Testis (tissue), 5 donors: ENCODE data around the gene TAF11L4. TPM values are rescaled to one million over a fixed set of nuclear protein-coding genes. Genes with fewer than 3 reads are reported as not detected.
"Not testable (repeated sequence)": the region's sequence is repeated elsewhere in the genome, so short reads cannot be mapped to it uniquely, and the experiment has no call there.

Source experiments
- DNase-seq: peaks from one replicate; pipeline ENCODE4 v3.0.0-alpha.2; 2019
- H3K27ac ChIP-seq, 2 donors: fragments of 200-600 bp; sonication (generic); one replicate each; pipeline ENCODE4 v1.5.1; 2019
- H3K27me3 ChIP-seq: fragments of 200-600 bp; sonication (generic); one replicate; pipeline ENCODE4 v1.5.1; 2019
- H3K36me3 ChIP-seq: fragments of 200-600 bp; sonication (generic); one replicate; pipeline ENCODE4 v1.5.1; 2017; ENCODE audit warnings: low read depth; ENCODE audit errors: missing control alignments
- H3K4me1 ChIP-seq: fragments of 200-600 bp; sonication (generic); one replicate; pipeline ENCODE4 v1.5.1; 2019
- H3K4me3 ChIP-seq, 2 donors: fragments of 200-600 bp; sonication (generic); one replicate each; pipeline ENCODE4 v1.5.1; 2017 to 2019
- H3K9me3 ChIP-seq: fragments of 200-600 bp; sonication (generic); one replicate; pipeline ENCODE4 v1.5.1; 2017
- CTCF ChIP-seq, 3 experiments: fragments of 450-650 bp in 2 of 3; fragments of 200-600 bp in 1 of 3; sonication (generic) in 1 of 3; IDR thresholded peaks; one replicate each; pipeline ENCODE4 v1.5.1; 2016 to 2019; ENCODE audit warnings: antibody characterized with exemption in 3 of 3, mild to moderate bottlenecking in 2 of 3, moderate library complexity in 1 of 3
- POLR2A ChIP-seq: fragments of 450-650 bp; IDR thresholded peaks from one replicate; pipeline ENCODE4 v1.6.1; 2017; ENCODE audit warnings: antibody characterized with exemption, mild to moderate bottlenecking, moderate library complexity
- WGBS, 2 donors: methylation state at CpG; one replicate each; pipeline ENCODE4 v1.1.5; 2018; 5-methylcytosine and 5-hydroxymethylcytosine counted together
- intact Hi-C: fragments of 100-400 bp; cut with DNase I; formaldehyde crosslinking; loops from one replicate; pipeline ENCODE4 v1.15.1; 2023; ENCODE audit warnings: low total_unique reads
- long read RNA-seq, 2 donors: transcript quantifications; one replicate each; lab custom pipeline, GENCODE V29; 2026
- polyA plus RNA-seq: library from polyadenylated mRNA; stranded (reverse); fragments of 350-450 nt; fragmentation: Illumina TruSeq; extraction: RNeasy Lipid Tissue Mini Kit (QIAGEN cat#74804); gene quantifications from one replicate; pipeline ENCODE4 v1.2.3, GENCODE V29; 2014; ENCODE audit warnings: low read depth, low replicate concordance; ENCODE audit not compliant: insufficient read depth
- total RNA-seq, 2 donors: library from RNA; depleted of rRNA; stranded (reverse); fragments of >200 nt; gene quantifications; one replicate each; pipeline ENCODE4 v1.2.3, GENCODE V29; 2016

TAF11L4 gene
- total RNA-seq (not detected), polyA plus RNA-seq (not detected)
- long read RNA-seq, donor 1: 0 reads
- long read RNA-seq, donor 2: 0 reads

GRCh38 chr5:17521501-17521900, at the start of gene TAF11L4:
TSS of gene TAF11L4 (plus strand) at chr5:17521801.
- H3K27me3 ChIP-seq, H3K4me3 ChIP-seq, intact Hi-C loops, H3K27ac ChIP-seq, DNase-seq, H3K9me3 ChIP-seq, H3K4me1 ChIP-seq, H3K36me3 ChIP-seq: not testable (repeated sequence)
- no CpG with 5 or more reads among the region's 15 CpGs for WGBS, 2 donors

GRCh38 chr5:17475064-17475463, 46.5 kb upstream of the TAF11L4 start:
- H3K27ac ChIP-seq, H3K4me3 ChIP-seq, intact Hi-C loops, H3K36me3 ChIP-seq, H3K9me3 ChIP-seq, H3K27me3 ChIP-seq, H3K4me1 ChIP-seq, DNase-seq: not testable (repeated sequence)

GRCh38 chr5:17477043-17477442, 44.6 kb upstream of the TAF11L4 start:
- no peaks in the 10 kb centered on the region for H3K9me3 ChIP-seq
- TF ChIP-seq POLR2A: no peak
- TF ChIP-seq CTCF (IDR thresholded peaks at IDR 0.05): no peak
- H3K27me3 ChIP-seq: no peaks in the 10 kb centered on the region
- intact Hi-C loops: no loop called here
- H3K4me3 ChIP-seq: no peak overlapping the region
- H3K36me3 ChIP-seq: no peaks in the 10 kb centered on the region
- H3K27ac ChIP-seq: no peak overlapping the region
- H3K4me1 ChIP-seq: no peaks in the 10 kb centered on the region
- DNase-seq: no peak
- 64 to 68% methylated on average over 3 of the region's 3 CpGs for WGBS, 2 donors

GRCh38 chr5:17477573-17478265, 43.9 kb upstream of the TAF11L4 start:
- no peaks in the 10 kb centered on the region for H3K4me1 ChIP-seq
- TF ChIP-seq CTCF (IDR thresholded peaks at IDR 0.05) (no peak), POLR2A (no peak)
- H3K9me3 ChIP-seq: no peaks in the 10 kb centered on the region
- H3K36me3 ChIP-seq: no peaks in the 10 kb centered on the region
- no peak overlapping the region for H3K4me3 ChIP-seq
- 71% methylated on average over 7 of the region's 7 CpGs for WGBS, 2 donors
- no peak for DNase-seq
- H3K27me3 ChIP-seq: no peaks in the 10 kb centered on the region
- intact Hi-C loops: no loop called here
- H3K27ac ChIP-seq: no peak overlapping the region

GRCh38 chr5:17481378-17481777, 40.2 kb upstream of the TAF11L4 start:
- H3K27me3 ChIP-seq: no peaks in the 10 kb centered on the region
- no peak overlapping the region for H3K4me3 ChIP-seq
- no peak overlapping the region for H3K27ac ChIP-seq
- TF ChIP-seq CTCF (IDR thresholded peaks at IDR 0.05): no peak
- H3K9me3 ChIP-seq: no peaks in the 10 kb centered on the region
- intact Hi-C loops: no loop called here
- H3K4me1 ChIP-seq: no peaks in the 10 kb centered on the region
- DNase-seq: no peak
- no peaks in the 10 kb centered on the region for H3K36me3 ChIP-seq
- WGBS, 2 donors: 83 to 86% methylated on average over 4 of the region's 4 CpGs

GRCh38 chr5:17482790-17483189, 38.8 kb upstream of the TAF11L4 start:
- H3K4me1 ChIP-seq: no peaks in the 10 kb centered on the region
- no peaks in the 10 kb centered on the region for H3K9me3 ChIP-seq
- no peak overlapping the region for H3K27ac ChIP-seq
- H3K36me3 ChIP-seq: no peaks in the 10 kb centered on the region
- TF ChIP-seq CTCF (IDR thresholded peaks at IDR 0.05) (no peak), POLR2A (no peak)
- no peaks in the 10 kb centered on the region for H3K27me3 ChIP-seq
- WGBS, 2 donors: 57 to 61% methylated on average over 2 of the region's 2 CpGs
- no peak for DNase-seq
- no peak overlapping the region for H3K4me3 ChIP-seq
- intact Hi-C loops: no loop called here

GRCh38 chr5:17486464-17487173, 35.0 kb upstream of the TAF11L4 start:
- DNase-seq, intact Hi-C loops, H3K4me1 ChIP-seq, H3K4me3 ChIP-seq, H3K27me3 ChIP-seq, H3K27ac ChIP-seq, H3K9me3 ChIP-seq, H3K36me3 ChIP-seq: not testable (repeated sequence)
- 89 to 90% methylated on average over 10 of the region's 10 CpGs for WGBS, 2 donors
